Neural cell (in vitro differentiated cells): ENCODE data around the gene SIK3.

Source experiments
- EP300 ChIP-seq: fragments of 450-650 bp; conservative IDR thresholded peaks from 2 replicates; pipeline ENCODE4 v1.6.1; 2014; ENCODE audit warnings: antibody characterized with exemption, mild to moderate bottlenecking, moderate library complexity; ENCODE audit not compliant: poor library complexity, severe bottlenecking
- EZH2 ChIP-seq: fragments of 200-600, 300-800 bp; shearing (Covaris generic), sonication (generic); IDR thresholded peaks from 2 replicates; pipeline ENCODE4 v1.6.1; 2014; ENCODE audit warnings: antibody characterized with exemption, low read length, borderline replicate concordance, mild to moderate bottlenecking; ENCODE audit not compliant: insufficient read depth, poor library complexity, severe bottlenecking
- POLR2AphosphoS5 ChIP-seq: IDR thresholded peaks from 2 replicates; pipeline ENCODE4 v1.6.1; 2012
- REST ChIP-seq: IDR thresholded peaks from 2 replicates; pipeline ENCODE4 v1.6.1; 2012; ENCODE audit warnings: borderline replicate concordance
- SMC3 ChIP-seq: fragments of 450-650 bp; conservative IDR thresholded peaks from 2 replicates; pipeline ENCODE4 v1.6.1; 2014; ENCODE audit warnings: antibody characterized with exemption, mild to moderate bottlenecking, moderate library complexity; ENCODE audit not compliant: poor library complexity
- TF ChIP-seq, protein P1 (sequence below): fragments of 450-650 bp; IDR thresholded peaks from 2 replicates; pipeline ENCODE4 v1.5.1; 2014; ENCODE audit warnings: antibody characterized with exemption, mild to moderate bottlenecking, moderate library complexity; ENCODE audit not compliant: poor library complexity, severe bottlenecking

DNA sequence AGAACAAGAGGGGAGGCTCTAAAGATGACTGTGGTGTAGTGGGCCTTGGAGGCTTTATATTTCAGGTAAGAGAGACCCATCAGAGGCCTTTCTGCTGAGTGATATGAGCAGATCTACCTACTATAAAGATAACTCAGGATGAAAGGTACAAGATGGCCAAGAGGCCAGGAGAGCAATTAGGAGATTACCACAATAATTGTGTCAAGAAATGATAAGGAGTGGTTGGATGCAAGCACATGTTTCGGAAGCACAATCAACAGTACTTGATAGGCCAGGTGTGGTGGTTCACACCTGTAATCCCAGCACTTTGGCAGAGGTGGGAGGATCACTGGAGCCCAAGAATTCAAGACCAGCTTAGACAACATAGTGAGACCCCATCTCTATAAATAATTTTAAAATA lies 43.8 kb downstream of the SIK3 start:
- TF ChIP-seq EZH2 (no peak), SMC3 (no peak), POLR2AphosphoS5 (no peak), REST (no peak), EP300 (no peak)
- TF ChIP-seq, protein P1, sequence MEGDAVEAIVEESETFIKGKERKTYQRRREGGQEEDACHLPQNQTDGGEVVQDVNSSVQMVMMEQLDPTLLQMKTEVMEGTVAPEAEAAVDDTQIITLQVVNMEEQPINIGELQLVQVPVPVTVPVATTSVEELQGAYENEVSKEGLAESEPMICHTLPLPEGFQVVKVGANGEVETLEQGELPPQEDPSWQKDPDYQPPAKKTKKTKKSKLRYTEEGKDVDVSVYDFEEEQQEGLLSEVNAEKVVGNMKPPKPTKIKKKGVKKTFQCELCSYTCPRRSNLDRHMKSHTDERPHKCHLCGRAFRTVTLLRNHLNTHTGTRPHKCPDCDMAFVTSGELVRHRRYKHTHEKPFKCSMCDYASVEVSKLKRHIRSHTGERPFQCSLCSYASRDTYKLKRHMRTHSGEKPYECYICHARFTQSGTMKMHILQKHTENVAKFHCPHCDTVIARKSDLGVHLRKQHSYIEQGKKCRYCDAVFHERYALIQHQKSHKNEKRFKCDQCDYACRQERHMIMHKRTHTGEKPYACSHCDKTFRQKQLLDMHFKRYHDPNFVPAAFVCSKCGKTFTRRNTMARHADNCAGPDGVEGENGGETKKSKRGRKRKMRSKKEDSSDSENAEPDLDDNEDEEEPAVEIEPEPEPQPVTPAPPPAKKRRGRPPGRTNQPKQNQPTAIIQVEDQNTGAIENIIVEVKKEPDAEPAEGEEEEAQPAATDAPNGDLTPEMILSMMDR, result no peak
